T47D (cell line): ENCODE results near the gene KRT32.
A peak's percentile ranks its signal among the peaks of the same experiment; 100 is the strongest.

Experiments
- DNase-seq, 2 experiments: peaks; one replicate each; pipeline versions ENCODE4 v3.0.0 to v3.0.0-alpha.2; 2011 to 2012; ENCODE audit warnings: low read depth in 1 of 2, low spot score in 1 of 2
- JUND ChIP-seq: IDR thresholded peaks from 2 replicates; pipeline ENCODE4 v1.6.1; 2012; ENCODE audit warnings: low read depth
- in situ Hi-C: cut with HindIII; loops from 2 replicates; pipeline ENCODE4 v1.10.0; 2016; ENCODE audit warnings: low sequenced_read_pairs, low pct_unique_long_range_greater_than_20kb

Gene KRT32

GRCh38 chr17:41474863-41475262 lies 7.7 kb upstream of the KRT32 start:
- TF ChIP-seq JUND, result no peak
- in situ Hi-C loops, result no loop called here
- DNase-seq, result no peak

- DNase-seq, result no peak
- TF ChIP-seq JUND, result no peak
- in situ Hi-C loops, result no loop called here
Measured at GRCh38 chr17:41468346-41468745, 1.2 kb upstream of the KRT32 start.

GRCh38 chr17:41467561-41467960 lies 375 bp upstream of the KRT32 start:
- in situ Hi-C loops, result no loop called here
- TF ChIP-seq JUND, result no peak

GRCh38 chr17:41464682-41465081 lies 2.5 kb downstream of the KRT32 start:
- no peak for TF ChIP-seq JUND
- in situ Hi-C loops, result no loop called here
- DNase-seq, result peak; percentile 38 to 62

More at GRCh38 chr17:41467561-41467960, 375 bp upstream of the KRT32 start:
- no peak for DNase-seq

GRCh38 chr17:41464173-41464572 lies 3.0 kb downstream of the KRT32 start:
- in situ Hi-C loops, result no loop called here
- no peak for DNase-seq
- TF ChIP-seq JUND, result no peak

GRCh38 chr17:41463746-41464145 lies 3.4 kb downstream of the KRT32 start:
- no peak for TF ChIP-seq JUND
- in situ Hi-C loops, result no loop called here
- peak in 1 of 2 experiments; percentile 30 for DNase-seq

- no peak for DNase-seq
- in situ Hi-C loops, result no loop called here
- TF ChIP-seq JUND, result no peak
Measured at GRCh38 chr17:41462705-41463104, 4.5 kb downstream of the KRT32 start.

- in situ Hi-C loops, result no loop called here
- TF ChIP-seq JUND, result no peak
- DNase-seq, result no peak
Measured at GRCh38 chr17:41457676-41458075, 9.5 kb downstream of the KRT32 start.

- DNase-seq, result peak in 1 of 2 experiments; percentile 85
- in situ Hi-C loops, result no loop called here
- TF ChIP-seq JUND, result no peak
Measured at GRCh38 chr17:41456204-41456603, 11.0 kb downstream of the KRT32 start.

- DNase-seq, result no peak
- TF ChIP-seq JUND, result no peak
- in situ Hi-C loops, result no loop called here
Measured at GRCh38 chr17:41455236-41455635, 11.9 kb downstream of the KRT32 start.

GRCh38 chr17:41453066-41453465 lies 14.1 kb downstream of the KRT32 start:
- no peak for DNase-seq
- TF ChIP-seq JUND, result no peak
- in situ Hi-C loops, result no loop called here

- no peak for TF ChIP-seq JUND
- DNase-seq, result no peak
- in situ Hi-C loops, result no loop called here
Measured at GRCh38 chr17:41452281-41452680, 14.9 kb downstream of the KRT32 start.

GRCh38 chr17:41451154-41451728 lies 15.9 kb downstream of the KRT32 start:
- TF ChIP-seq JUND, result no peak
- in situ Hi-C loops, result no loop called here
- DNase-seq, result no peak

- in situ Hi-C loops, result no loop called here
Measured at GRCh38 chr17:41449008-41449407, 18.2 kb downstream of the KRT32 start.

GRCh38 chr17:41448506-41448905 lies 18.7 kb downstream of the KRT32 start:
- in situ Hi-C loops, result no loop called here
- TF ChIP-seq JUND, result no peak
- no peak for DNase-seq

More at GRCh38 chr17:41449008-41449407, 18.2 kb downstream of the KRT32 start:
- no peak for DNase-seq
- no peak for TF ChIP-seq JUND
